Lower lobe of right lung (tissue), 2 donors: ENCODE results near the gene RAET1L. TPM values are rescaled to one million over a fixed set of nuclear protein-coding genes. Genes with fewer than 3 reads are reported as not detected.
A peak's percentile ranks its signal among the peaks of the same experiment; 100 is the strongest.
"Not testable (repeated sequence)": the region's sequence is repeated elsewhere in the genome, so short reads cannot be mapped to it uniquely, and the experiment has no call there.

Source experiments
- ATAC-seq, 2 donors: fragments of 200-7000 bp; cut with Tn5 transposase; one replicate each; pipeline ENCODE4 v1.9.1; 2020 to 2022; ENCODE audit warnings: mild to moderate bottlenecking in 2 of 2, moderate library complexity in 2 of 2
- DNase-seq: peaks from one replicate; pipeline ENCODE4 v3.0.0-alpha.2; 2020
- H3K27ac ChIP-seq: fragments of 200-600 bp; one replicate; pipeline ENCODE4 v1.8.0; 2022
- H3K27me3 ChIP-seq: fragments of 200-600 bp; one replicate; pipeline ENCODE4 v1.8.0; 2022; ENCODE audit warnings: low read depth
- H3K36me3 ChIP-seq: fragments of 200-600 bp; one replicate; pipeline ENCODE4 v1.8.0; 2022; ENCODE audit warnings: mild to moderate bottlenecking
- H3K4me1 ChIP-seq: fragments of 200-600 bp; one replicate; pipeline ENCODE4 v1.8.0; 2022
- H3K4me3 ChIP-seq: fragments of 200-600 bp; one replicate; pipeline ENCODE4 v1.8.0; 2022; ENCODE audit warnings: mild to moderate bottlenecking
- H3K9me3 ChIP-seq: fragments of 200-600 bp; one replicate; pipeline ENCODE4 v1.8.0; 2022
- CTCF ChIP-seq: fragments of 200-600 bp; IDR thresholded peaks from one replicate; pipeline ENCODE4 v1.8.0; 2022; ENCODE audit warnings: antibody characterized with exemption, mild to moderate bottlenecking
- intact Hi-C: fragments of 100-400 bp; cut with DNase I; formaldehyde crosslinking; loops from one replicate; pipeline ENCODE4 v1.11.0; 2022
- total RNA-seq: library from RNA; stranded (reverse); fragmentation: NEBNext Ultra II Directional; extraction: Animal tissue kit (Norgen Biotek cat#: 25700); gene quantifications from one replicate; pipeline ENCODE4 v1.2.1, GENCODE V29; 2021
- donor health status: DM: no; HTN: yes; CAD: no; lungs with severe emphysema.

RAET1L gene
- total RNA-seq, 1 donor from 2014 or later = not detected

- ATAC-seq (no peak), DNase-seq (no peak)
- peaks cover 40% of the 10 kb centered on the region for H3K27me3 ChIP-seq
- no peaks in the 10 kb centered on the region for H3K4me1 ChIP-seq
- no peak overlapping the region for H3K27ac ChIP-seq
- intact Hi-C loops = loop anchor here (5.0 kb wide), 1 partner anchor 87 kb away; no protein-coding TSS in a partner anchor
- H3K9me3 ChIP-seq = no peaks in the 10 kb centered on the region
- H3K4me3 ChIP-seq = no peak overlapping the region
- H3K36me3 ChIP-seq = no peaks in the 10 kb centered on the region
- TF ChIP-seq CTCF = no peak
Measured at GRCh38 chr6:150018846-150019580, 6.3 kb downstream of the RAET1L start.

- H3K27ac ChIP-seq, H3K9me3 ChIP-seq, H3K4me1 ChIP-seq, DNase-seq, H3K4me3 ChIP-seq, ATAC-seq, H3K36me3 ChIP-seq: not testable (repeated sequence)
- intact Hi-C loops = loop anchor here (5.0 kb wide), 1 partner anchor 85 kb away; no protein-coding TSS in a partner anchor
- H3K27me3 ChIP-seq = peaks cover 57% of the 10 kb centered on the region
- TF ChIP-seq CTCF = peak; percentile 17
Measured at GRCh38 chr6:150017186-150017521, 8.2 kb downstream of the RAET1L start.

- H3K9me3 ChIP-seq = no peaks in the 10 kb centered on the region
- DNase-seq = no peak
- H3K36me3 ChIP-seq = no peaks in the 10 kb centered on the region
- H3K4me3 ChIP-seq = no peak overlapping the region
- no peak overlapping the region for H3K27ac ChIP-seq
- H3K27me3 ChIP-seq = peaks cover 63% of the 10 kb centered on the region
- TF ChIP-seq CTCF = peak; percentile 76
- ATAC-seq = peak; percentile 78 to 86
- intact Hi-C loops = loop anchor here (5.0 kb wide), 1 partner anchor 84 kb away; no protein-coding TSS in a partner anchor
- no peaks in the 10 kb centered on the region for H3K4me1 ChIP-seq
Measured at GRCh38 chr6:150016324-150017185, 8.8 kb downstream of the RAET1L start.

- peak; percentile 38 to 42 for ATAC-seq
- not testable (repeated sequence) for H3K4me3 ChIP-seq, DNase-seq, H3K9me3 ChIP-seq, H3K36me3 ChIP-seq, H3K4me1 ChIP-seq, H3K27ac ChIP-seq
- H3K27me3 ChIP-seq = peaks cover 67% of the 10 kb centered on the region
- intact Hi-C loops = loop anchor here (5.0 kb wide), 1 partner anchor 83 kb away; no protein-coding TSS in a partner anchor
Measured at GRCh38 chr6:150015281-150016001, 9.9 kb downstream of the RAET1L start.

GRCh38 chr6:150014623-150015280 lies 10.6 kb downstream of the RAET1L start:
- H3K27ac ChIP-seq, H3K4me1 ChIP-seq, H3K9me3 ChIP-seq, DNase-seq, H3K4me3 ChIP-seq, H3K36me3 ChIP-seq: not testable (repeated sequence)
- H3K27me3 ChIP-seq = peaks cover 74% of the 10 kb centered on the region
- intact Hi-C loops = loop anchor here (5.0 kb wide), 1 partner anchor 82 kb away; no protein-coding TSS in a partner anchor
- ATAC-seq = peak in 1 of 2 donors; percentile 12

- peaks cover 79% of the 10 kb centered on the region for H3K27me3 ChIP-seq
- H3K4me1 ChIP-seq, H3K27ac ChIP-seq, ATAC-seq, DNase-seq, H3K4me3 ChIP-seq, H3K36me3 ChIP-seq, H3K9me3 ChIP-seq, intact Hi-C loops: not testable (repeated sequence)
Measured at GRCh38 chr6:150013785-150014622, 11.3 kb downstream of the RAET1L start.

- peaks cover 79% of the 10 kb centered on the region for H3K27me3 ChIP-seq
- H3K9me3 ChIP-seq, H3K4me3 ChIP-seq, H3K27ac ChIP-seq, H3K36me3 ChIP-seq, H3K4me1 ChIP-seq, ATAC-seq, DNase-seq, intact Hi-C loops: not testable (repeated sequence)
Measured at GRCh38 chr6:150012846-150013784, 12.2 kb downstream of the RAET1L start.
